OCI-LY1 (cell line): ENCODE data around the gene COLEC12.

Experiments
- H2AFZ ChIP-seq: fragments of 200-600 bp; sonication (generic), shearing (Covaris generic); 2 replicates; pipeline ENCODE4 v1.6.0; 2014; ENCODE audit warnings: antibody characterized with exemption, mild to moderate bottlenecking, low read length
- H3F3A ChIP-seq: fragments of 200-600 bp; sonication (generic), shearing (Covaris generic); 2 replicates; pipeline ENCODE4 v1.6.0; 2014; ENCODE audit warnings: mild to moderate bottlenecking, antibody characterized with exemption, low read length, moderate library complexity; ENCODE audit not compliant: insufficient read depth
- H3K27ac ChIP-seq: fragments of 200-600 bp; sonication (generic); 2 replicates; pipeline ENCODE4 v1.5.1; 2014; ENCODE audit warnings: low read length, mixed run types, mild to moderate bottlenecking, low read depth; ENCODE audit not compliant: poor library complexity, severe bottlenecking
- H3K27me3 ChIP-seq: fragments of 200-600 bp; sonication (generic); 2 replicates; pipeline ENCODE4 v1.6.0; 2014; ENCODE audit warnings: antibody characterized with exemption, mild to moderate bottlenecking, low read length, moderate library complexity; ENCODE audit not compliant: insufficient read depth
- H3K36me3 ChIP-seq: fragments of 200-600 bp; sonication (generic); 2 replicates; pipeline ENCODE4 v1.6.1; 2014; ENCODE audit warnings: mild to moderate bottlenecking, antibody characterized with exemption, low read length, moderate library complexity, mixed read lengths; ENCODE audit not compliant: insufficient read depth
- H3K4me1 ChIP-seq: fragments of 200-600 bp; sonication (generic); 2 replicates; pipeline ENCODE4 v1.5.1; 2014; ENCODE audit warnings: mild to moderate bottlenecking, low read length, moderate library complexity; ENCODE audit not compliant: insufficient read depth, severe bottlenecking
- H3K4me2 ChIP-seq: fragments of 200-600 bp; sonication (generic), shearing (Covaris generic); 2 replicates; pipeline ENCODE4 v1.6.1; 2014; ENCODE audit warnings: low read length
- H3K4me3 ChIP-seq: fragments of 200-600 bp; sonication (generic); 2 replicates; pipeline ENCODE4 v1.5.1; 2014; ENCODE audit warnings: low read length, low read depth, mild to moderate bottlenecking, mixed read lengths; ENCODE audit not compliant: poor library complexity, severe bottlenecking
- H3K79me2 ChIP-seq: fragments of 200-600 bp; shearing (Covaris generic); 2 replicates; pipeline ENCODE4 v1.6.1; 2016; ENCODE audit warnings: mixed run types, low read length, mixed read lengths; ENCODE audit not compliant: insufficient read depth
- H3K9ac ChIP-seq: fragments of 200-600 bp; sonication (generic), shearing (Covaris generic); 2 replicates; pipeline ENCODE4 v1.6.1; 2014; ENCODE audit warnings: mild to moderate bottlenecking, low read length, mixed read lengths
- H3K9me2 ChIP-seq: fragments of 200-600 bp; sonication (generic), shearing (Covaris generic); 2 replicates; pipeline ENCODE4 v1.6.1; 2014; ENCODE audit warnings: low read depth, mild to moderate bottlenecking, low read length, mixed read lengths
- H3K9me3 ChIP-seq: fragments of 200-600 bp; shearing (Covaris generic); 2 replicates; pipeline ENCODE4 v1.6.1; 2014; ENCODE audit warnings: low read length, mixed read lengths
- H4K20me1 ChIP-seq: fragments of 200-600 bp; sonication (generic), shearing (Covaris generic); 2 replicates; pipeline ENCODE4 v1.6.0; 2016; ENCODE audit warnings: mild to moderate bottlenecking, low read length; ENCODE audit not compliant: insufficient read depth
- CTCF ChIP-seq: fragments of 200-600 bp; sonication (generic), shearing (Covaris generic); IDR thresholded peaks from 2 replicates; pipeline ENCODE4 v1.5.1; 2017; ENCODE audit warnings: mild to moderate bottlenecking, antibody characterized with exemption, low read length, moderate library complexity, mixed read lengths
- EZH2 ChIP-seq: fragments of 200-600 bp; sonication (generic), shearing (Covaris generic); IDR thresholded peaks from 2 replicates; pipeline ENCODE4 v1.8.0; 2017; ENCODE audit warnings: borderline replicate concordance, mixed run types, mild to moderate bottlenecking, antibody characterized with exemption, low read length, moderate library complexity, mixed read lengths

Gene COLEC12

GRCh38 chr18:295756-296490, 204.6 kb downstream of the COLEC12 start:
- Histone ChIP-seq H3K9ac (no peak overlapping the region), H3K36me3 (no peaks in the 10 kb centered on the region), H3K27me3 (no peaks in the 10 kb centered on the region), H3K27ac (no peak overlapping the region), H3K4me1 (no peaks in the 10 kb centered on the region), H3F3A (no peaks in the 10 kb centered on the region), H3K9me3 (no peaks in the 10 kb centered on the region), H4K20me1 (no peaks in the 10 kb centered on the region), H3K9me2 (no peaks in the 10 kb centered on the region), H2AFZ (no peak overlapping the region), H3K79me2 (no peaks in the 10 kb centered on the region), H3K4me2 (no peak overlapping the region), H3K4me3 (no peak overlapping the region)
- TF ChIP-seq EZH2: no peak
- no peak for TF ChIP-seq CTCF

- no peak overlapping the region for H3K4me2 ChIP-seq
- H3K27ac ChIP-seq: no peak overlapping the region
- H3K9me3 ChIP-seq: no peaks in the 10 kb centered on the region
- H4K20me1 ChIP-seq: no peaks in the 10 kb centered on the region
- no peaks in the 10 kb centered on the region for H3K36me3 ChIP-seq
- no peaks in the 10 kb centered on the region for H3F3A ChIP-seq
- no peaks in the 10 kb centered on the region for H3K4me1 ChIP-seq
- no peaks in the 10 kb centered on the region for H3K9me2 ChIP-seq
- TF ChIP-seq EZH2: no peak
- no peak for TF ChIP-seq CTCF
- no peaks in the 10 kb centered on the region for H3K27me3 ChIP-seq
- H3K4me3 ChIP-seq: no peak overlapping the region
- H3K79me2 ChIP-seq: no peaks in the 10 kb centered on the region
- no peak overlapping the region for H3K9ac ChIP-seq
- no peak overlapping the region for H2AFZ ChIP-seq
Observed at GRCh38 chr18:294566-294965, 205.9 kb downstream of the COLEC12 start.

GRCh38 chr18:293536-293935, 207.0 kb downstream of the COLEC12 start:
- Histone ChIP-seq H3K4me1 (no peaks in the 10 kb centered on the region), H3K9me3 (no peaks in the 10 kb centered on the region), H3K27ac (no peak overlapping the region), H3K4me3 (no peak overlapping the region), H3K27me3 (no peaks in the 10 kb centered on the region), H4K20me1 (no peaks in the 10 kb centered on the region), H3K9me2 (no peaks in the 10 kb centered on the region), H3K36me3 (no peaks in the 10 kb centered on the region), H3K9ac (no peak overlapping the region), H3K4me2 (no peak overlapping the region), H3F3A (no peaks in the 10 kb centered on the region), H3K79me2 (no peaks in the 10 kb centered on the region), H2AFZ (no peak overlapping the region)
- TF ChIP-seq EZH2 (no peak), CTCF (no peak)
